Mammary epithelial cell (primary cell): ENCODE measurements around the gene PSEN1.

Experiments used
- EZH2 ChIP-seq: IDR thresholded peaks from 2 replicates; pipeline ENCODE4 v1.6.1; 2012; ENCODE audit warnings: low read length, inconsistent platforms, borderline replicate concordance
- TF ChIP-seq, protein P1 (sequence below), 2 donors: IDR thresholded peaks in 1 of 2; conservative IDR thresholded peaks in 1 of 2; 2 replicates each; pipeline ENCODE4 v1.5.1; 2011 to 2012; ENCODE audit warnings: inconsistent platforms in 2 of 2, low read length in 2 of 2, mild to moderate bottlenecking in 2 of 2, control low read depth in 1 of 2, low read depth in 1 of 2; ENCODE audit not compliant: insufficient read depth in 1 of 2; ENCODE audit errors: extremely low read depth in 1 of 2

DNA sequence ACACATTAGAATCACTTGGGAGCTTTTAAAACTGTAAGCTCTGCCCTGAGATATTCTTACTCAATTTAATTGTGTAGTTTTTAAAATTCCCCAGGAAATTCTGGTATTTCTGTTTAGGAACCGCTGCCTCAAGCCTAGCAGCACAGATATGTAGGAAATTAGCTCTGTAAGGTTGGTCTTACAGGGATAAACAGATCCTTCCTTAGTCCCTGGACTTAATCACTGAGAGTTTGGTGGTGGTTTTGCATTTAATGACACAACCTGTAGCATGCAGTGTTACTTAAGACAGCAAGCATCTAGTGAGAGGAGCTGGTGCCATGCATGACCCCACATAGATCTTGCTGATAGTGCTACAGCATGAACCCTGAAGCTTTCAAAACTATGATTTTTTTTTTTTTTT, 81.1 kb downstream of the PSEN1 start:
- TF ChIP-seq, protein P1, sequence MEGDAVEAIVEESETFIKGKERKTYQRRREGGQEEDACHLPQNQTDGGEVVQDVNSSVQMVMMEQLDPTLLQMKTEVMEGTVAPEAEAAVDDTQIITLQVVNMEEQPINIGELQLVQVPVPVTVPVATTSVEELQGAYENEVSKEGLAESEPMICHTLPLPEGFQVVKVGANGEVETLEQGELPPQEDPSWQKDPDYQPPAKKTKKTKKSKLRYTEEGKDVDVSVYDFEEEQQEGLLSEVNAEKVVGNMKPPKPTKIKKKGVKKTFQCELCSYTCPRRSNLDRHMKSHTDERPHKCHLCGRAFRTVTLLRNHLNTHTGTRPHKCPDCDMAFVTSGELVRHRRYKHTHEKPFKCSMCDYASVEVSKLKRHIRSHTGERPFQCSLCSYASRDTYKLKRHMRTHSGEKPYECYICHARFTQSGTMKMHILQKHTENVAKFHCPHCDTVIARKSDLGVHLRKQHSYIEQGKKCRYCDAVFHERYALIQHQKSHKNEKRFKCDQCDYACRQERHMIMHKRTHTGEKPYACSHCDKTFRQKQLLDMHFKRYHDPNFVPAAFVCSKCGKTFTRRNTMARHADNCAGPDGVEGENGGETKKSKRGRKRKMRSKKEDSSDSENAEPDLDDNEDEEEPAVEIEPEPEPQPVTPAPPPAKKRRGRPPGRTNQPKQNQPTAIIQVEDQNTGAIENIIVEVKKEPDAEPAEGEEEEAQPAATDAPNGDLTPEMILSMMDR (conservative IDR thresholded peaks at IDR 0.05 in 1 of 2, IDR thresholded peaks at IDR 0.05 in 1 of 2; ENCODE audit: extremely low read depth in 1 of 2, insufficient read depth in 1 of 2, low read depth in 1 of 2, low read length in 2 of 2), result no peak
- no peak for TF ChIP-seq EZH2
